DND-41 (cell line): ENCODE data around the gene TSPAN2.

Experiments
- ATAC-seq: fragments of 200-7000 bp; cut with Tn5 transposase; 3 replicates; pipeline ENCODE4 v1.9.1; 2021; ENCODE audit warnings: low read depth; ENCODE audit not compliant: insufficient read depth
- DNase-seq: peaks from one replicate; pipeline ENCODE4 v3.0.0-alpha.2; 2020
- H2AFZ ChIP-seq: 2 replicates; pipeline ENCODE4 v1.6.0; 2012; ENCODE audit warnings: low read depth, low read length
- H3K27ac ChIP-seq: 2 replicates; pipeline ENCODE4 v1.5.1; 2012; ENCODE audit warnings: low read length, inconsistent platforms
- H3K27me3 ChIP-seq: fragments of 200-600 bp; sonication (generic); 2 replicates; pipeline ENCODE4 v1.6.0; 2012; ENCODE audit warnings: low read length, mild to moderate bottlenecking, inconsistent platforms; ENCODE audit not compliant: insufficient read depth, poor library complexity
- H3K36me3 ChIP-seq: 2 replicates; pipeline ENCODE4 v1.5.1; 2012; ENCODE audit warnings: low read length, inconsistent platforms; ENCODE audit not compliant: insufficient read depth
- H3K4me1 ChIP-seq: 2 replicates; pipeline ENCODE4 v1.5.1; 2012; ENCODE audit warnings: mild to moderate bottlenecking, low read length; ENCODE audit not compliant: insufficient read depth
- H3K4me2 ChIP-seq: 2 replicates; pipeline ENCODE4 v1.6.0; 2012; ENCODE audit warnings: mild to moderate bottlenecking, moderate library complexity, low read length, inconsistent platforms; ENCODE audit not compliant: insufficient read depth
- H3K4me3 ChIP-seq, 2 experiments: fragments of 200-600 bp in 1 of 2; shearing (Covaris generic) in 1 of 2; 2 replicates each; pipeline ENCODE4 v1.5.1; 2012 to 2016; ENCODE audit warnings: inconsistent platforms in 2 of 2, low read length in 2 of 2, mild to moderate bottlenecking in 2 of 2, low read depth in 1 of 2, moderate library complexity in 1 of 2
- H3K79me2 ChIP-seq: 2 replicates; pipeline ENCODE4 v1.6.0; 2012; ENCODE audit warnings: low read length, inconsistent platforms; ENCODE audit not compliant: insufficient read depth
- H3K9ac ChIP-seq: 2 replicates; pipeline ENCODE4 v1.6.0; 2012; ENCODE audit warnings: low read depth, mild to moderate bottlenecking, inconsistent platforms, low read length, moderate library complexity
- H3K9me3 ChIP-seq: 2 replicates; pipeline ENCODE4 v1.5.1; 2012; ENCODE audit warnings: low read length, moderate library complexity, mild to moderate bottlenecking, inconsistent platforms; ENCODE audit not compliant: insufficient read depth, severe bottlenecking
- H4K20me1 ChIP-seq: 2 replicates; pipeline ENCODE4 v1.6.0; 2012; ENCODE audit warnings: low read length; ENCODE audit not compliant: insufficient read depth
- EZH2 ChIP-seq: IDR thresholded peaks from 3 replicates; pipeline ENCODE4 v1.6.1; 2012; ENCODE audit warnings: borderline replicate concordance, low read depth, mild to moderate bottlenecking, moderate library complexity, low read length, inconsistent platforms; ENCODE audit not compliant: severe bottlenecking
- TF ChIP-seq, protein P1 (sequence below): IDR thresholded peaks from 2 replicates; pipeline ENCODE4 v1.5.1; 2012; ENCODE audit warnings: borderline replicate concordance, low read length, moderate library complexity, mild to moderate bottlenecking; ENCODE audit not compliant: poor library complexity, severe bottlenecking; ENCODE audit errors: extremely low read depth

Gene TSPAN2

GRCh38 chr1:115052454-115053083 is 36.7 kb downstream of the TSPAN2 start:
- Histone ChIP-seq H3K79me2 (no peaks in the 10 kb centered on the region), H2AFZ (no peak overlapping the region), H4K20me1 (no peaks in the 10 kb centered on the region; the same call in 1 of the 2 replicates), H3K36me3 (no peaks in the 10 kb centered on the region), H3K4me3 (no peak overlapping the region), H3K4me2 (no peak overlapping the region), H3K9ac (no peak overlapping the region), H3K9me3 (no peaks in the 10 kb centered on the region), H3K27ac (no peak overlapping the region), H3K4me1 (no peaks in the 10 kb centered on the region), H3K27me3 (peaks cover 13% of the 10 kb centered on the region)
- peak; percentile 94 for ATAC-seq
- peak; percentile 64 for DNase-seq
- no peak for TF ChIP-seq EZH2
- TF ChIP-seq, protein P1, sequence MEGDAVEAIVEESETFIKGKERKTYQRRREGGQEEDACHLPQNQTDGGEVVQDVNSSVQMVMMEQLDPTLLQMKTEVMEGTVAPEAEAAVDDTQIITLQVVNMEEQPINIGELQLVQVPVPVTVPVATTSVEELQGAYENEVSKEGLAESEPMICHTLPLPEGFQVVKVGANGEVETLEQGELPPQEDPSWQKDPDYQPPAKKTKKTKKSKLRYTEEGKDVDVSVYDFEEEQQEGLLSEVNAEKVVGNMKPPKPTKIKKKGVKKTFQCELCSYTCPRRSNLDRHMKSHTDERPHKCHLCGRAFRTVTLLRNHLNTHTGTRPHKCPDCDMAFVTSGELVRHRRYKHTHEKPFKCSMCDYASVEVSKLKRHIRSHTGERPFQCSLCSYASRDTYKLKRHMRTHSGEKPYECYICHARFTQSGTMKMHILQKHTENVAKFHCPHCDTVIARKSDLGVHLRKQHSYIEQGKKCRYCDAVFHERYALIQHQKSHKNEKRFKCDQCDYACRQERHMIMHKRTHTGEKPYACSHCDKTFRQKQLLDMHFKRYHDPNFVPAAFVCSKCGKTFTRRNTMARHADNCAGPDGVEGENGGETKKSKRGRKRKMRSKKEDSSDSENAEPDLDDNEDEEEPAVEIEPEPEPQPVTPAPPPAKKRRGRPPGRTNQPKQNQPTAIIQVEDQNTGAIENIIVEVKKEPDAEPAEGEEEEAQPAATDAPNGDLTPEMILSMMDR: peak; percentile 92

DNA sequence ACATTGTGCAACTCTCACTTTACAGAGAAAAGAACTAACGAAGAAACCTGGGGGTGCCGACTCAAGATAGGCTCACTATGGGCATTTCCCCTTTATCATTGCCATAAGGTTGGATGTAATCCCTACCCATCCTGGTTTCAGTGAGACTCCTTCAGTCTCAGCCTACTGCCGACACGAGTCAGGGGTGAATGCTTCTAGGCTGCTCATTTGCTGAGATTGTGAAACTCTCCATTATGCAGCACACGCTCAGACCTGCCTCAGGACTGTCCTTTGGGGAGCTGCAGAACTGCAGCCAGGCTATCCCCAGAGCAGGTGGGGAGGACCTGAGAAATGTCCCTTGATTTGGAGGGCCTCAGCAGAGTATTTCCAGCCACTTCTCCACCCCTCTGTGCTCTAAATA is 37.5 kb downstream of the TSPAN2 start:
- DNase-seq: no peak
- Histone ChIP-seq H3K27me3 (peaks cover 13% of the 10 kb centered on the region), H3K79me2 (no peaks in the 10 kb centered on the region), H2AFZ (no peak overlapping the region), H3K9ac (no peak overlapping the region), H3K4me2 (no peak overlapping the region), H3K4me1 (no peaks in the 10 kb centered on the region), H3K36me3 (no peaks in the 10 kb centered on the region), H3K9me3 (no peaks in the 10 kb centered on the region), H4K20me1 (no peaks in the 10 kb centered on the region; the same call in 1 of the 2 replicates), H3K4me3 (no peak overlapping the region), H3K27ac (no peak overlapping the region)
- no peak for ATAC-seq
- TF ChIP-seq, protein P1: no peak
- TF ChIP-seq EZH2: no peak

GRCh38 chr1:115046751-115047150 is 42.6 kb downstream of the TSPAN2 start:
- no peaks in the 10 kb centered on the region for H3K9me3 ChIP-seq

DNA sequence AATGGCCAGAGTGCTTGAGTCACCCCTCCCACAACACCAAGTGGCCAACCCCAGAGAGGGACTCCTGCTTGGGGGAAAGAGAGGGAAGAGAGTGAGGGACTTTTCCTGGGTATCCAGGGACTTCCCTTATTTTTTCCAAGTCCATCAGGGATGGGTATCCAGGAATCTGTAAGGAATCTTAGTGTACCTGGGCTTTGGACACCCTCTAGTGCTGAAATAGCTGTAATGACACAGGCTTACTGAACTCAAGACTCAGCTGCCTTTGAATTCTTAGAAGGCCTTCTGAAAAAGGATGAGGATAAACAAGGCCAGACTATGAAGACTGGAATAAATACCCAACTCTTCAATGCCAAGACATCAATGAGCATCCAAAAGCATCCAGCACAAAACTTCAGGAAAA is 47.6 kb downstream of the TSPAN2 start:
- H3K4me2 ChIP-seq: no peak overlapping the region
- DNase-seq: no peak
- H3K36me3 ChIP-seq: no peaks in the 10 kb centered on the region
- H3K4me1 ChIP-seq: no peaks in the 10 kb centered on the region
- peaks cover 5% of the 10 kb centered on the region for H3K27me3 ChIP-seq
- H3K4me3 ChIP-seq: no peak overlapping the region
- ATAC-seq: no peak
- H3K9ac ChIP-seq: no peak overlapping the region
- TF ChIP-seq EZH2: no peak
- TF ChIP-seq, protein P1: peak; percentile 13
- H4K20me1 ChIP-seq: no peaks in the 10 kb centered on the region
- H3K79me2 ChIP-seq: no peaks in the 10 kb centered on the region
- no peak overlapping the region for H2AFZ ChIP-seq
- no peaks in the 10 kb centered on the region for H3K9me3 ChIP-seq
- H3K27ac ChIP-seq: no peak overlapping the region

More at GRCh38 chr1:115046751-115047150, 42.6 kb downstream of the TSPAN2 start:
- Histone ChIP-seq H3K27ac (no peak overlapping the region), H2AFZ (no peak overlapping the region), H3K4me1 (no peaks in the 10 kb centered on the region), H4K20me1 (no peaks in the 10 kb centered on the region), H3K36me3 (no peaks in the 10 kb centered on the region), H3K9ac (no peak overlapping the region), H3K4me2 (no peak overlapping the region), H3K4me3 (no peak overlapping the region), H3K79me2 (no peaks in the 10 kb centered on the region), H3K27me3 (no peaks in the 10 kb centered on the region)
- no peak for ATAC-seq
- no peak for TF ChIP-seq EZH2
- DNase-seq: no peak
